Head of caudate nucleus (tissue), 42 donors: ENCODE data around the gene OTUD4.

Experiments
- DNase-seq, 42 donors: peaks; one replicate each; pipeline versions ENCODE4 v3.0.0 to v3.0.0-alpha.2; 2020 to 2021; ENCODE audit warnings: mixed read lengths in 7 of 42
- intact Hi-C: fragments of 100-400 bp; cut with DNase I; formaldehyde crosslinking; loops from one replicate; pipeline ENCODE4 v1.15.0; 2022

Gene OTUD4

DNA sequence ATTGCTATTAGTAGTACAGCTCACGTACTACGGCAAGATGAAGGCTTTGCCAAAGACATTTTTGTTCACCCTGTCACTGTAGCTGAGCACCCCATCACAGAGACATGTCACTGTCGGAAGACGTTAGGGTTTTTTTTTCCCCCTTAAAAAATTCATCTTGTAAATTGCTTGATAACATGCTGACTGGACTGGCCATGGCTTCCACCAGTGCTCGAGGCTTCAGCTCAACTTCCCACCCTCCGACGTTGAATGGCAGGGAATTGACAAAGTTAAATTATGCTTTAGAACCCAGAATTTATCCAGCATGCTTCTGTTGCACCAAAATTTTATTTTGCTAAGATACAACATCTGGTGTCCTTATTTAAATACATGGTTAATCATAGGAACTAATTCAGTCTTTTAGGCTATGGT is 707 bp upstream of the OTUD4 start:
- intact Hi-C loops: loop anchor here (5.0 to 10.0 kb wide), 3 partner anchors 84 to 994 kb away; partner anchors contain the start of genes ABCE1, ANAPC10, LSM6 and SMAD1
- DNase-seq: peak in 3 of 42 donors; percentile 23 to 38 (median 24)

DNA sequence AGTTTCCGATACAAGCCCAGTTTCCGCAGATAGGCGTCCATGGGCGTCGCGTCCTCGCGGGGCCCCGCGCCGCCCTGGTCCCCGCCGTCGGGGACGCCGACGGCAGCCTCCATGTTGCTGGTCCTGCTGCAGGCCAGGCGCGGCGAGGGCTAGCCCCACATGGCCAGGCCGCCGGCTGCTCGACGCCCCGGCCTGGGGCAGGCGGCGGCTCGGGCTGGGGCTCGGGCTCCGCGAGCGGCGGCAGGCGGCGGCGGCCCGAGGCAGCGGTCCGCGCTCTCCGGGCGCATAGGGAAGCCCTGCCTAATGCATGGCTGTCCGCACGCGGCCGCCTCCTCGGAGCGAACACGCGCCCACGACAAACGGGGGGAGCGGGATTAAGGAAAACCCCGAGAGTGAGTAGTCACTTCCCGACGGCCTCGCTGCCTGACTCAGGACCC is 510 bp downstream of the OTUD4 start:
- DNase-seq: peak in 3 of 42 donors; percentile 11 to 34 (median 25)
- intact Hi-C loops: loop anchor here (5.0 to 10.0 kb wide), 4 partner anchors 83 to 995 kb away; partner anchors contain the start of genes ABCE1, ANAPC10, LSM6 and MMAA

DNA sequence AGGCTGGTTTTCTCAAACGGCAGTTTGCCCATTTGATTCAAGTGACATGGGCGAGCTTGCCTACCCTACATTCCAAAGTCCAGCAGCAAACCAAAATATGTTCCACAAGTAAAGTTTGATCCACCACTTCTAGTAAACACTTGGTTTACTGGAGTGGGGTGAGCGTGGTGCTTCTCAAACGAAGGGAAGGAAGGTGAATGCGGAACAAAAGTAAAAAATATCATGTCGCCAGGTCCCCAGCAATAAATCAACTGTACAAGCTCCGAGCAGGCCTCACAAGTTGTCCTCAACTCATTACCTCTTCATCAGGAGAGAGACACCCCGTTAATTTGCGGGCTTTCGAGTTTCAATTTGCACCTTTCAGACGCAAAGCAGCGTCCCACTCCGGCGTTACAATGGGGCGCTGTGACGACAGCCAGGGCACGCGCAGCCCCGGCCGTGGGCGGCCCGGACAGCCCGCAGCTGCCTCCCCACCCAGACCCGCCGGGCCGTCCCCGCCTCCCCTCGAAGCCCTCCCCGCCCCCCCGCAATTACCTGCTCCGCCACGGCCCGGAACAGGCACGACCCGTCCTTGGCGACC is 1.0 kb downstream of the OTUD4 start:
- intact Hi-C loops: loop anchor here (5.0 kb wide), 1 partner anchor 438 kb away; the partner anchor contains the start of gene MMAA
- DNase-seq: peak; percentile 40 to 86 (median 73)

DNA sequence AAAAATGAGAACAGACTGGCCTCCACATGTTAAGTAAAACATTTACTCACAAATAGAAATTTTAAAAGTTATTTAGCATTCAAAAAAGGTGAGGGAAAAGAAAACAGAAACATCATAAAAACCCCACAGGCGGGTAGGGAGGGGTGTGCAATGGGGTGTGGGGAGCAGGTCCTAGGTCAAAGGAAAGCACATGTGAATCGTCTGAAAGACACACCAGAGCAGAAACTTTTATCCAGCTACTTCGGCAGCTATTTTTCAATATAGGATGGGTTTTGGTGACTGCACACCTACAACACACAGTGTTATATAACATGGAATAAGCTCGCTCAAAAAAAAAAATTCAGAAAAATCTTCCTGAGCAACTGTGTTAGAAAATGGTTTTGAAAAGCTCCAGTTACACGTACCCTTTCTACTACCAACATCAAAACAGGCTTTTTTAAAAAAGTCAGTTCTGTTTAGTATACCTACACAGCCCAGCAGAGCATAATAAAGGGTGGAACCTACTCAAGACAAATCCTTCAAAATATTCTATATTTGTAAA is 1.6 kb downstream of the OTUD4 start:
- no peak for DNase-seq
- intact Hi-C loops: loop anchor here (5.0 kb wide), 1 partner anchor 438 kb away; the partner anchor contains the start of gene MMAA

DNA sequence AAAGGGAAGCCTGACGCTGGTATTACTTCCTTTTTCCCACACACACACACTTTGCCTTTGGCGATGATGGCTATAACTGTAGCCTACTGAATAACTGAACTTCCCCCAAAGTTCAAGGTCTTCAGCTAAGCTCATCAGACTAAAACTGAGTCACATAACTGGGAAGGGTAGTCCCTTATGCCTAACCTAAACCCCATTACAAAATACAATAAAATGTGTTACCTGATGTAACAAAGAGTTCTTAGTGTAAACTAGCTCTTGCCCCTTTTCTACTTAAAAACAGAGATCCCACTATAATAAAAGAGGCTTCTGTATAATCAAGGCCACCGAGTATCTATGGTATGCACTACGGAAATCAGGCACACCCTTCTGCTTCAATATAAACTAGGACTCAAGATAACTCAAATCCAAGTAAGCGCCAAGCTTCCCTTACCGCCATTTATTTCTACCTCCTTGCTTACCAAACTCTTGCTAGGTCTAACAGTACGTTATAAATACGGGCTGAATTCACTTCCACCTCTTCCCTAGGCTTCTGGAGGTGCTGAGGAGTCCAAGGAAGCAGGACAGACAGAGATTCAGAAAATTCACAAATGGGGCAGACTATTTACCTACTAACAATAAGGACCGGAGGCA is 2.4 kb downstream of the OTUD4 start:
- intact Hi-C loops: loop anchor here (5.0 kb wide), 1 partner anchor 439 kb away; the partner anchor contains the start of gene MMAA
- DNase-seq: no peak

DNA sequence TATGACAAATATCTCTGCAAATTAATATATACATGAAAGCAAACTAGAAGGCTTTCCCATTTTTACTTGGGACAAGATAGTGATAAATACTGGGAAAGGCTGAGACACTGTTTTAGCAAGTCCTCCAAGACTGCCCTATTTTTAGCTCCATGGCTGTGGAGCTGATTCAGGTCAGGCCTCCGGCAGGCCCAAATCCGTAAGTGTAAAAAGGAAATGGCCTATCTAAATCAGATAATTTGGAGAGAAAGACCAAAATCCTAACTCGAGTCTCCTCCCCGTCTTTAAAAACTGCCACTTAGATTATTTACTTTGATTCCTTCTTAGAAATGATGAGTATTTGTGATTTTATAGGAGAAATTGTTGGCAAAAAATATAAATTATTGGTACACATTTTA is 2.9 kb downstream of the OTUD4 start:
- intact Hi-C loops: loop anchor here (5.0 kb wide), 1 partner anchor 440 kb away; the partner anchor contains the start of gene MMAA
- DNase-seq: peak in 2 of 42 donors; percentile 15 to 47

DNA sequence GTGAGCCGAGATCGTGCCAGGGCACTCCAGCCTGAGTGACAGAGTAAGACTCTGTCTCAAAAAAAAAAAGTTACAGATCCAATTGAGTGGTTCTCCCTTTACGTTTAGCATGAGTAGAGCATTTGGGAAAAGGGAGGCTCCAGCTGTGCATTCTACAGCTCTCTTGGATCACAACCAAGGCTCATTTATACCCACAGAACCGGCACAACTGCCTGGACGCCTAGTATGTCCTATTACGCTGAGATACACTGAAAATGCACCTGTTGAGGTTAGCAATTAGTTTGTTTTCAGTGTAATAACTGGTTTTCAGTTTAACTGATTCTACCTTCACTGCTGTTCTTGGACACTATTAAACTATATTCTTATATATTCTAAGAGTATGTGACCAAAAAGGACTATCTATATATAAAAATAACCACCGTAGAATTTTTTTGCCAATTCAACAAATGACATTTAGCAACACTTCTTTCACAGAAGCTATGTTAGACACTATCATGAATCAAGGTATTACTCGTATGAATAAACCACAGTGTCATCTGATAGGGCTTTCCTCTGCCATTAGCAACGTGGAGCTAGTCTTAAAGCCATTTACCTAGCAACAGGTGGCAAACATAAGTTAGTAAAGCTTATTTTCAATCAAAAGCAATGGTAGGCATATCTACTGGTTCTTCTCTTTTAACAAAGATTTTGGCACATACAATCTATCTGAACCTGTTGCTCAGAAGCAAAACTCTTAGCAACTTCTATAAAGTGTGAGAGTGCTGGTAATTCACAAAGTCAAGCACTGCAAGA is 3.6 kb downstream of the OTUD4 start:
- intact Hi-C loops: loop anchor here (5.0 kb wide), 1 partner anchor 440 kb away; the partner anchor contains the start of gene MMAA
- no peak for DNase-seq

DNA sequence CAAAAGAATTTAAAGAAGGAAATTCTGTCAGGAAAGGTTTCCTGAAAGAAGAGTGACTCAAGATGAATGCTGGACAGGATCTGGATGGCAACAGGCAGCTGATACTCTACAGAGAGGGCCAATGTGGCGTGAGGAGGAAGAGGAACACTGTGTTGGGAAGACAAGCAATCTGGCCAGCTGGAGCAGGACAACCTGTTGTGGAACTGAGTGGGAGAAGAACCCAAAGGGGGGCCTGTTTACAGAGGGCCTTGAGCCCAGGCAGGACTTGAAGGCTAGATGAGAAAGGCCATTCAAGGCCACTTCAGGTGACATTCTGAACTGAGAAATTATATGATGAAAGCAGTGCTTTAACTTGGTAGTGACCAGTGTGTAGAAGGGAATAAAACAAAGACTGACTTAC is 8.5 kb downstream of the OTUD4 start:
- no peak for DNase-seq
- intact Hi-C loops: no loop called here

DNA sequence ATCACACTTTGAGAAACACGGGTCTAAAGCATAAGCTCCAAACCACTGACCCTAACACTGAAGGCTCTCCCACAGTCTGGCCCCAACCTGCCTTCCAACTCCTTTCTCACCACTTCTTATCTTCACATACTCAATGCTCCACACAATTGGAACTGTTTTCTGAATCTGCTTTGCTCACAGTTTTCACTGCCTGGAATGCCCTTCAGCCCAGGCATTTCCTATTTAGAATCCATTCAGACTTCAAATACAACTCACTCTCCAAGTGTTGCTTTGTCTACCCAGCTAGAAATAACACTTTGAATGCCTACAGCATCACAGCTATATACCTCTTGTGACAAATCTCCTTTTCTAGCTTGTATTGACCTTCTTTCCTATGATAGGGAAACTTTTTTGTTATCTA is 10.2 kb downstream of the OTUD4 start:
- no peak for DNase-seq
- intact Hi-C loops: no loop called here

DNA sequence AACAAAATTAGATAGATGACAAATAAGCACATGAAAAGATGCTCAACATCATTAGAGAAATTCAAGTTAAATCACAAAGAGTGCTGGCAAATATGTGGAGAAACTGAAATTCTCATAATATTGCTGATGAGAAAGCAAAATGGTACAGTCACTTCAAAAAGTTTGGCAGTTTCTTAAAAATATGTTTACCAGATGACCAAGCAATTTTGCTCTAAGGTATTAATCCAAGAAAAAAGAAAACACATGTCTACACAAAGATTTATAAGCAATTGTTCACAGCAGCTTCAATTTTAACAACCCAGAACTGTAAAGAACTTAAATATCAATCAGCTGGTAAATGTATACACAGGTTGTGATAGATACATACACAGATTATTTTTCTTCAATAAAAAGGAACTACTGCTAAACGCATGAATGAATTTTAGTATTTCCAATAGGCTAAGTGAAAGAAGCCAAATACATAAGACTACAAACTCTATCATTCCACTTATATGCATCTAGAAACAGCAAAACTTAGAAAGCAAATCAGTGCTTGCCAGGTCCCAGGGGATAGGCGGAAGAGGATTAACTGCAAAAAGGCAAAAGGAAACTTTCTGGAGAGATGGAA is 11.7 kb downstream of the OTUD4 start:
- intact Hi-C loops: no loop called here
- DNase-seq: no peak

DNA sequence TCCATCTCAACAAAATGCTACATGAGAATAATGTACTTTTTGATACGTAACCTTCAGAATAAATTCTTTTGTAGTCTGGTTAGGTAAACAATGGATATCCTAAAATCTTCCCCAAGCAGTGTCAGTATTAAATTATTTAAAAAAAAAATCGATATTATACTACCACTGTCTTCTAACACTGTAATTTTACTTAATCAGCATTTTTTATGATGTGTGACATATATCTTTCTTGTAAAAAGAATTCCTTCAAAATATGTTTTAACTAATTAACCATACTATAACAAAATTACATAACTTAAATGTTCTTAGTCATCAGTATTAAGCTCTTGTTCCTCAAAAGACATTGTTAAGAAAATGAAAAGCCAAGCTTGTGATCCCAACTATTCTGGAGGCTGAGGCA is 12.5 kb downstream of the OTUD4 start:
- intact Hi-C loops: no loop called here
- no peak for DNase-seq

DNA sequence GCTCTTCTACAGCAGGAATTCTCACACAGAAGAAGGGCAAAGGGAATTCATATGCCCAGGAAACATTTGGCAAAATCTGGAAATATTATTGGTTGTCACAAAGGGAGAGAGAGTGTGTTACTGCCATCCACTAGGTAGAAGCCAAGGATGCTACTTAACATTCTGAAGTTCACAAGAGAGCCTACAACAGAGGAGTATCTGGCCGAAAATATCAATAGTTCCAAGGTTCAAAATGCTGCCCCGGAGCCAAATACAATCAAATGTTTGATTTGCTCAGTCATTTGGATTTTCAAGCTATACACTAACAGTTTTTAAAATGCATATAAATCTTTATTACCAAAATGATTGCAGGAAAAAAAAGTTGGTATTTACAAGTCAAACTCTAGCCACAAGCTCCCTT is 18.8 kb downstream of the OTUD4 start:
- intact Hi-C loops: no loop called here
- no peak for DNase-seq

DNA sequence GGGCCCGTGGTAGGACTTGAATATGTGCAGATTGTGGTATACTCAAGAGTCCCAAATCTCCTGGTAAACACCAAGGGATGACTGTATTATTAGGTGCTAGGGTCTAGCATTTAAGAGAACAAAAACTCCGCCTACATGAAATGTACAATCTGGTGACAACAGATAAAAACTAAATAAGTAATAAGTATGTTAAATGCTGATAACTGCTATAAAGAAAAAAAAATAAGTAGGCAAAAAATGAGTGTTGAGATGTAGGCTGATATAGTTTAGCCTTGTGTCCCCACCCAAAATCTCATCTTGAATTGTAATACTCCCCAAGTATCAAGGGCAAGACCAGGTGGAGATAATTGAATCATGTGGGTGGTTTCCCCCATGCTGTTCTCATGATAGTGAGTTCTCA is 23.4 kb downstream of the OTUD4 start:
- no peak for DNase-seq
- intact Hi-C loops: no loop called here

DNA sequence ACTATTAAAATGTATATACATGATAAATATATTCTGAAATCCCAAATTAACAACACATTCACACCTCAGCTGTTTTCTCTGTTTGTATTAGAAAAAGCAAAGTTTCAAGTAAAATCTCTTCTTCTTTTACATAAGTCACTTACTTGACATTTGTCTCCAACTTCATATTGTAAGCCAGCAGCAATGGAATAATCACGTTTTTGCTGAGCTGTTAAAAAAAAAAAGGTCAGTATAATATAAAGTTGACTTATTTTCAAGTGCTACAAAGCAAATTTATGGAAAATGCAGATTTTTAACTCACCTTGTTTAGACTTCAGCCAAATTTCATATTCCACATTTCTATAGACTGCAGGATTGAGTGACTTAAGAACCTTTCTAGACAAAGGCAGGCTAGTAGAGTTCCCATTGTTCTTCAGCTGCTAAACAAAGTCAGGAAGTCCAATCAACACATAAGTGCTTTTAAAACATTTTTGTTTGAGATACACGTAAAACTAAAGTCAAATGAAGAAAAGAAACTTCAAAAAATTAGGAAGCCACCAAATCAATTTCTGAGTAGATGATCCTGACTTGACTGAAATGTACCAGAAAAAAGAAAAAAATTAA is 25.0 kb downstream of the OTUD4 start:
- intact Hi-C loops: no loop called here
- DNase-seq: no peak

DNA sequence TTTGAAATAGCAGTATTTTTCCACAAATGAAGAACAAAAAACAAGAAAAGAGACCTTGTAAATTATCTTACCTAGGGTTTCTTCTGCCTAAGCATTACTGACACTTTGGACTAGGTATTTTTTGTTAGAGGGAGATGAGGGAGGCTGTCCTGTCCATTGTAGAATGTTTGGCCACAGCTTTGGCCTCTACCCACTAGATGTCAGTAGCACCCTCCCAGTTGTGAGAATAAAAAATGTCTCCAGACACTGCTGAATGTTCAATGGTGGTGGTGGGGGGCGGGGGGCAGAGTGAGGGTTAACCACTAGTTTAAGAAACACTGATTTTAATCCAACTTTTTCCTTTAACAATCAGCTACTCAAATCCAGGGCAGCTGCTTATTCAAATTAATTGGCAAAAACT is 25.8 kb downstream of the OTUD4 start:
- intact Hi-C loops: no loop called here
- peak in 6 of 42 donors; percentile 33 to 59 (median 47) for DNase-seq

DNA sequence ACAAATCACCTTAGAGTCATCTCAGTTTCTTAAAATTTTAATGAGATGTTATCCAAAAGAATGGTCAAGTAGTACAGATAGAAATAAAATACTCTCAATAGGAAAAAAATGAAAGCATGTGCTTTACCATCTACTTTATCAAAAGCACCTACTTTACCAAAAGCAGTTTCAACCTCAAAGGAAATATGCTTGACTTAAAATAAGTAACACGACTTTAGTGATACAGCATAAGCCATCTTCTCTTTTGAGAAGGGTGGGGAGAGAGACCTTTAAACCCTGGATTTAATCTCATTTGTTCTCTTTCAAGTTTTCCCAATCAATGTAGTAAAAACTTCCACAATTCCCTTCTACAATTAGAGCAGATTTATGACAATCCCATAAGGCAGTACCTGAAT is 26.5 kb downstream of the OTUD4 start:
- no peak for DNase-seq
- intact Hi-C loops: no loop called here

DNA sequence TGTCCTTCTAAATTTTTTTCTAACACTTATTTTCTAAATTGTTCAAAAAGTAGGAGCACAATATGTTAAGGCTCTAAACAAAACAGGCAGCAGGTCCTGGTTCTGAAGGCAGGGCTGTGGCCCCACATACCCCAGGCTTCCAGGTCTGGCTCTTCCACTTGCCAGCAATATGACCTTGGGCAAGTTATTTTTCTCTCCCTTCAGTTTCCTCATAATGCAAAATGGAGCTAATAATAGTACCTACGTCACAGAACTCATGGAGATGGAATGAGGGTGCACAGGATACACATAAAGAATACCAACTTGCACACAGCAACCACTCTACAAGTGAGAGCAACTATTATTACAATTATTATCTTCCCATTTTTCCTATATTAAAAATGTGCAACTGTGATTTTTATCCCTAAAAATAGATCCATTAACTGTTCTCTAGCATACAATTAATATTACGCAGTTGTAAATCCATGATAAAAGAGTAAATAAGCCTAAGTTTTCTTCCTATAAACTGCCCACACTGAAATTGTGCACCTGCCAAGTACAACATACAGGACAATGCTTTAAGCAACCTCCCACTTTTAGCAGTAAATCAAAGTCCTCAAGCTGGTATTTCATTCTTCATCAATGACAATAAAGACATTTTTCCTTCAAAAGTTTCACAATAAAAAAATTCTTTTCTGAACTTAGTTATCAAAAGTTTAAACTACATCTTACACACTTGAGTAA is 27.0 kb downstream of the OTUD4 start:
- DNase-seq: no peak
- intact Hi-C loops: no loop called here

DNA sequence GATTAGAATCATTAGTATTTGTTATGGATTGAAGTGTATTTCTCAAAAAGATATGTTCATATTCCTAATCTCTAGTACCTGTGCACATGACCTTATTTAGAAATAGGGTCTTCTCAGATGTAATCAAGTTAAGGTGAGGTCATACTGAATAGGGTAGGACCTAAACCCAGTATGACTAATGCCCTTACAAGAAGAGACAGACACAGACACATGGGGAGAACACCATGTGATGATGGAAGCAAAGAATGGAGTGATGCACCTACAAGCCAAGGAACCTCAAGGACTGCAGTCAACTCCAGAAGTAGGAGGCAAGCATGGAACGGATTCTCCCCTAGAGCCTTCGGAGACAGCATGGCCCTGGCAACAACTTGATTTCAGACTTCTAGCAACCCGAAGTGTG is 31.4 kb downstream of the OTUD4 start:
- intact Hi-C loops: no loop called here
- no peak for DNase-seq
